ENCODE measurements around the gene ADAMTS2.
"Not testable (repeated sequence)": the region's sequence is repeated elsewhere in the genome, so short reads cannot be mapped to it uniquely, and the experiment has no call there.

ADAMTS2 gene

DNA sequence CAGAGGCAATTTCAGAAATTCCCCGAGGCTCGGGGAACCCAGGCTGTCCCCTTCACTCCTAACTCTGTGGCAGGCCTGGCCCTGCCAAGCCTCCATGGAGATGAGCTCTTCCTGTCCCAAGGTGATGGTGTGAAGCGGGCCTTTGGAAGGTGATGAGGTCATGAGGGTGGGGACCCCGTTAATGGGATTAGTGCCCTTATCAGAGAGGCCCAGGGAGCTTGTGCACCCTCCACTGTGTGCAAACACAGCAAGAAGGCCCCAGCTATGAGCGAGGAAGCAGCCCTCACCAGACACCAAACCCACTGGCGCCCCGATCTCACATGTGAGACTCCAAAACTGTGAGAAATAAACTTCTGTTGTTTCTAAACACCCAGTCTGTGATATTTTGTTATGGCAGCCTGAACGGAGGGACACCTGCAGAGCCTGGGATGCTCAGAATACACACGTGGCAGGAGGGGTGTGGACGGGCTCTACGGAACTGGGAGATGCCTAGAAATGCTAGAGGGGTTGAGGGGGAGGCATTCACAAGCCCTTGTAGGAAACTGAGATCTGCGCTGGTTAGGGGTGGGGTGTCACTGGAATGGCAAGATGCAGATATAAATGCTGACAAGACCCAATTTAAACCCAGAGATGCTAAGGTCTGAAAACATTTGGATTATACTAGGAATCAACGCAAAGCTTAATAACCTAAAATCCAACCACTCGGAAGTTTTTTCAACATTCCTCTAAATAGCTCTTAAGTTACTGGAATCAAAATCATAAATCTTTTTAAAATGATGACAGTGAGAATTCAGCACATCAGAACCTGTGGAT lies 46.9 kb downstream of the ADAMTS2 start:
- no peak for DNase-seq (ENCODE audit: low read depth in 3 of 3, low spot score in 1 of 3)

DNA sequence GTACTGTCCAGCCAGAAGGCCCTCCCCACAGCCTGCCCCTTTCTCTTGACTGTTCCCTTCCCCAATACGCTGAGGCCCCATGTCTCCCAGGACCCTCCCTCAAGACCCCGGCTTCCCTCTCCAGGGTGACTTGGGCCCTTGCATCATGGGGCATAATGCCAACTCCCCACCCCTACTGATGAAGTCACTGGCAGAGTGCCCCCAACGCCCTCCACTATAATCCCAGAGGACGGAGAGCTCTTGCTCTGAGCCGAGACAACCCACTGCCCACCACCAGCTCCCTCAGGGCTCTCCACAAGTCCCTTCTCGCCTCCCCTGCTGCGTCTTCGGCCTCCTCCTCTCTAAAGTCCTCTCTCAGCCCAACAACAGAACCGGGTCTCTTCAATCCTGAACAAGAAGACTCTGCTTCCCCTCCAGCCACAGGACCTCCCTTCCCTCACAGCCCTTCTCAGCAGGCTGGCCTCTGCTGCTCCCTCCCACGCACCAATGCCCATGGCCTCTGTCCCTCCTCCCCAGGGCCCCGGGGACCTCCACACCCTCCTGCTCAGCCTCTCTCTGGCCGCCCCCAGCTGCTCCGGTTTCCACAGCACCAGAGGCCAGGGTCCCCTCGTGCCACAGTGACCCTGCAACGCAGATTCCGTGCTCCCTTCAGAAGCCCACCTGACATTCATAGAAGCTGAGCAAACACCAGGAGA lies 47.6 kb downstream of the ADAMTS2 start:
- DNase-seq (ENCODE audit: low read depth in 3 of 3, low spot score in 1 of 3), result no peak

GRCh38 chr5:179297026-179297425 lies 48.2 kb downstream of the ADAMTS2 start:
- DNase-seq (ENCODE audit: low read depth in 3 of 3, low spot score in 1 of 3), result no peak

DNA sequence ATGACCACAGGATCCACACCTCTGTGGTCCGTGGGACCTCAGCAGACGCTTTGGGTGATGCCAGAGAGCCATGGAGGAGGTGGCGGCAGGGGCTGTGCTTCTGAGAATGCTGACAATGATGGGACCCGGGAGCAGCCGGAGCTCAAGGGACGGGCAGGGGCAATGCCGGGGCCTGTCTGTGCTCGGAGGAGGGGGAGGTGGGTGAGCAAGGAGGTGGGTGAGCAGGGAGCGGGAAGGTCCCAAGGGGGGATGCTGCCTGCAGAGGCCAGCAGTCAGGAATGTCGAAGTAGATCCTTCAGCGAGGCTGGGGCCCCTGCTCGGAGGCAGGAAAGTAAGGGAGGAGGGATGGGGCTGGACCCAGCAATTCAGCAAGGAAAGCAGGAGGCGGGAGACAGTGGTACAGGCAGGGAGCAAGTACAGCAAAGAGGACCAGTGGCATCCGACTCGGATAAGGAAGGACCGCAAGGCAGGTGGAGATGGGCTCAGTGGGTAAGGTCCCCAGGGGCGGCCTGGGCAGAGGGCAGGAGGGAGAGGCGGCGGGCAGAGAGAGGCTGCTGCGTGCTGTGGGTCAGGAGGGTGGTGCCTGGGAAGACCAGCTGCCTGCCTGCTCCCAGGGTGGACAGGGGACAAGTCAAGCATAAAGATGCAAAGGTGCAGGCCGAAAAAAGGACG lies 49.0 kb downstream of the ADAMTS2 start:
- no peak for DNase-seq (ENCODE audit: low read depth in 3 of 3, low spot score in 1 of 3)

- DNase-seq (ENCODE audit: low read depth in 3 of 3, low spot score in 1 of 3), result no peak
These were observed 49.5 kb downstream of the ADAMTS2 start for GRCh38 chr5:179295778-179296149.

DNA sequence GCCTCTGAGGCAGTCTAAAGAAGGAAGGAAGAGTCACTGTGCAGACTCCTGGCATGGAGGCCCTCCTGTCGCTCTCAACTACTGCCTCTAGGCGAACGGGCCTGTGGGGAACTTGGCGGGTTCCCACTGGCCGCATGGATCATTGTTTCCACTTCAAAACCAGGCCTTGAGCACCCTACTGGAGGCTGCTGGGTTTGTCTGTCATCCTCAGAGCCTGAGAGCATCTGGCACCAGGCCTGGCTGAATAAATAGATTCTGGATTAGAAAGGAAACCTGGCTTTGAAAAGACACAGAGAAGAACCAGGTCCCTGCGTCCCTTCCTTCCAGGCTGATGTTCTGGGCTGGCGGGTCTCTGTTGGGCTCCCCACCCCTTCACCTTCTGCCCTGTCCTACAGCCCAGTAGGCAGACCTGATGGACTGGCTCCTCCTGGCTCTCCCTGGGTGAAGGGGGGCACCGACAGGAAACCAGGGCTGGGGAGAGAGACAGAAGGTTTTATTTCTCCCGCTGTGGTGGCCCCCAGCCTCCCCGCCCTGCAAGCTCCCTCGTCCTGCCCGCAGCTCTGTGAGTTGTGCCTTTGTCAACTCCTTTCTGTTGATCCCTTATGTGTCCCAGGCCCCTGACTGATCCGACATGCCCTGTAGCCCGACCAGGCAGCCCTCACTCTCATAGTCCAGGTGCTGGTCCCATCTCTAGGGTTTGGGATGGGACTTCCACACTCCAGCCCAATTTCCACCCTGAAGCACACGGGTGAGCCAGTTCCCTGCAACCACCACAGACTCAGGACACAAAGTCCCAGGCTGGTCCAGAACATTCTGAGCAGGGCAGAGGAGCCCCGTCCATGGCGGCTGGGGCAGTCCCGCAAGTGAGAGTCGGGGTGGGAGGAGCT lies 50.1 kb downstream of the ADAMTS2 start:
- DNase-seq (ENCODE audit: low read depth in 3 of 3, low spot score in 1 of 3), result no peak

- no peak for DNase-seq (ENCODE audit: low read depth in 3 of 3, low spot score in 1 of 3)
These were observed 51.0 kb downstream of the ADAMTS2 start for GRCh38 chr5:179294131-179294780.

GRCh38 chr5:179292681-179293635 lies 52.3 kb downstream of the ADAMTS2 start:
- DNase-seq (ENCODE audit: low read depth in 3 of 3, low spot score in 1 of 3), result no peak

DNA sequence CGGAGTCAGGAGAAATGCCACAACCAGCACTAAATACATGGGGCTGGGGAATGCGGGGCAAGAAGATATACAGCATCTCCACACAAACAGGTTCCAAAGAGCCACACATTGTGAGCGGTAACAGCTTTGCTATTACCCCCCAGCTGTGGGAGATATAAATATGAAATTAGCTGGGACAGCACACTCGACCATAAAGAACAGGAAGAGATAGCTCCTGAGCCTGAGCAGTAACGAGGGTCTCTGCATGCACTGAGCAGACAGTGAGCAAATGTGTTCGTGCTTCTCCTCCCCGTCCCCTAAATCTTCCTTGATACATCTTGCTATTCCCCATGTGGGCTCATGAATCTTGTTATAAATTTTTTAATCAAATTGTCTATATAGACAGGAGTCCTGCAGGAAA lies 53.1 kb downstream of the ADAMTS2 start:
- no peak for DNase-seq (ENCODE audit: low read depth in 3 of 3, low spot score in 1 of 3)

DNA sequence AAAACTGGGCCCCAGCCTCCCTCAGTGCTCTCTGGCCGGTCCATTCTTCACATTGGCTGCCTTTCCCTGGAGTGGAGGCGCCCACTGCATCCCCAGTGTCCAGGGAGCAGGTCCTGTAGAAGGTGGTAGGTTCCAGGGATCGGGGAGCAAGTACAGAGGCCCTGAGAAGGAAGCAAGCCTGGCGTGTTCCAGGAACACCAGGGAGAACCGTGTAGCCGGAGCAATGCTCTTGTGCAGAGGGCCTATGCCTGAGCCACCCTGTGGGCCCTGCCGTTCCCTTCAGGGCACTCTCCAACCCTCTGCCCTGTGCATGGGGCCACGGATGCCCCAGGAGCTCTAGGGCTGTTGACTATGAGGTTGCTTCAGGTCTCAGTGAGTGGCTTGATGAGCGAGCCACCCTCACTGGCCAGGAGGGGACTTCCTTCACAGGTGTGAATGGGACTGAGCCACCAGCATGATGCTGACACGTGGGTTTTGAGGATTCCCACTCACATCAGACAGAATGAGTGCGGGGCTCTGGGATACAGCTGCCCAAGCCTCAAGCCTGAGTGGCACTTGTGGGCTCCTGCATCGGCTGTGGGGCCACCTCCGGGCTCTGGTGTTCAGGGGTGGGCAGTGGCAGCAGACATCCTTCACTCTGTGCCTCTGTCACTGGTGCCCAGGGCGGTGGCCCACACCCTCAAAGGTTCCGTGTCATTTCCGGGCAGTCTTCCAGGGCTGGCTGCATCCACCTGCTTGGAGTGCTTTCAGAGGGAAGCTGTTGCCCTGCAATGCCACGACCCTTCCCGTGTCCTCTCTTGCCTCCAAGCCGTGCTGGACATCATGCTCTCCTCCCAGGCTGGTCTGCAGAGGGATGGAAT lies 54.4 kb downstream of the ADAMTS2 start:
- no peak for DNase-seq (ENCODE audit: low read depth in 3 of 3, low spot score in 1 of 3)

GRCh38 chr5:179289756-179290385 lies 55.4 kb downstream of the ADAMTS2 start:
- no peak for DNase-seq (ENCODE audit: low read depth in 3 of 3, low spot score in 1 of 3)

- no peak for DNase-seq (ENCODE audit: low read depth in 3 of 3, low spot score in 1 of 3)
These were observed 56.5 kb downstream of the ADAMTS2 start for GRCh38 chr5:179288809-179289185.

DNA sequence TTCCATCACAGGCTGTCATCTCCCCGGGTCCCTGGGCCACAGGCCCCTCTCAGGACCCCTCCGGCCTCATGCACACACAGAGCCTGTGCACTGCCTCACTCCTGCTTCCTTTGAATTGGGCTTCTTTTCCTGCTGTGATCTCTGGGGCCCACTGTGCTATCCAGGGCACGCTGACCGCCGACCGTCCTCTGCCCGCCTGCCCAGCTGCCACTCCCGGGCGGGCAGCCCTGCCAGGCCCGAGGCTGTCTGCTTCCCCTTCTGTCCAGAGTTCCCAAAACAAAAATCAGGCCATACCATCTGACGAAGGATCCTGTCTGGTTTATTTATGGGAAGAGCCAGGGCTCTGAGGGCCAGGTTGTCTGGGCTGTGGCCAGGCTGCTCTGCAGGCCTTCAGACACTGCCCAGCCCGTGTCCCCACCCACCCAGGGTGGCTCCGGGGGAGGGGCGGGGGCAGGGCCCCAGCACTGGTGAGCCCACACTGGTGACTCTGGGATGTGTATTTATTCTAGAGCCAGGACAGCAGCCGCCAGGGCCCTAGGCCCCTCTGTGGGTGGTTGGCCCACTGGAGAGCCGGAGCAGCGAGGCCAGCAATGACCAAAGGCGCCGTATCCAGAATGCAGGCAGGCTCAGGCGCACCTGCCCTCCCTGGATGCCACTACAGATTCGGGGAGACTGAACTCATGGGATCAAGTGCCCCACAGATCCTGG lies 57.0 kb downstream of the ADAMTS2 start:
- no peak for DNase-seq (ENCODE audit: low read depth in 3 of 3, low spot score in 1 of 3)

DNA sequence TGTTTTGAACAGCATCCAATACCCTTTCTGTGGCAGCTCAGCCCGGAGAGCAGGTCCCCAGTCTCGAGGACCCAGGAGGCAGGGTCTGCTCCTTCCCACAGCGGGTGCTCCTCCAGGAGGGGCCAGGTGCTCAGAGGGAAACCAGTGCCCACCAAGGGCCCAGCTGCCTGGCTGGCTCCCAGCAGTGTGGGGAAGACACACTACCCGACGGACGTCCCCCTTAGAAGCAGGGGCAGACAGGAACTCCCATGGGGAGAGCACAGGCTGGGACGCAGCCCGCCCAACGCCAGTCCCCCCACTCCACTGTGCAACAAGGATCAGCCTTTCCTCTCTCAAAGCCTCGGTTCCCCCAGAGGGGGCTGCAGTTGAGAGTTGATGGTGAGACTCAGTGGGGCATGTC lies 57.6 kb downstream of the ADAMTS2 start:
- DNase-seq (ENCODE audit: low read depth in 3 of 3, low spot score in 1 of 3), result no peak

DNA sequence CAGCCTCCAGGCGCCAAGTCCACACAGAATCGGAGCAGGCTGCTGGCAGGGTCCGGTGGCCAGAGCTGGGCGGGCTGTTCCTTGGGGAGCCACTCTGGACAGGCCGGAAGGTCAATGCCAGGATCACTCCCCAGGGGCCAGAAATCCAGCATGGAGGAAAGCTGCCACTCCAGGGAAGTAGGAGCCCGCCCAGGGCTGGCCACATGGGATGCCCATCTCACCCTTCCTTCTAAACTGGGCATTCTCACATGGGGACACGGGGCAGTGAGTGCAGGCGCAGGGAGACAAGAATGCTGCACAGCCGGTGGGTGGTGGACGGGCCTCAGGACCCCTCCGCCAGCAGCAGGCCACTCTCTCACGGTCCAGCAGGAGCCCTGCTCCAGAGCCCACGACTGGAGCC lies 58.2 kb downstream of the ADAMTS2 start:
- no peak for DNase-seq (ENCODE audit: low read depth in 3 of 3, low spot score in 1 of 3)

GRCh38 chr5:179285776-179286162 lies 59.5 kb downstream of the ADAMTS2 start:
- DNase-seq (ENCODE audit: low read depth in 3 of 3, low spot score in 1 of 3), result not testable (repeated sequence)

- no peak for DNase-seq (ENCODE audit: low read depth in 3 of 3, low spot score in 1 of 3)
These were observed 60.3 kb downstream of the ADAMTS2 start for GRCh38 chr5:179284751-179285631.

Data from stimulated activated CD4-positive, alpha-beta T cell treated with anti-CD3 and anti-CD28 coated beads, TNF-alpha, amount 100 ng/mL, for 1 hour (primary cell).